Retinal pigment epithelial cell (primary cell): ENCODE measurements around the gene NPTX1.
A peak's percentile ranks its signal among the peaks of the same experiment; 100 is the strongest.

Source experiments
- DNase-seq: peaks from one replicate; pipeline ENCODE4 v3.0.0-alpha.2; 2010; ENCODE audit warnings: low read depth
- H3K4me3 ChIP-seq: 2 replicates; pipeline ENCODE4 v1.5.1; 2011; ENCODE audit warnings: mild to moderate bottlenecking, low read length, control low read depth, moderate library complexity
- CTCF ChIP-seq: conservative IDR thresholded peaks from 2 replicates; pipeline ENCODE4 v1.5.1; 2011; ENCODE audit warnings: low read depth, low read length, control low read depth, inconsistent platforms

Gene NPTX1

DNA sequence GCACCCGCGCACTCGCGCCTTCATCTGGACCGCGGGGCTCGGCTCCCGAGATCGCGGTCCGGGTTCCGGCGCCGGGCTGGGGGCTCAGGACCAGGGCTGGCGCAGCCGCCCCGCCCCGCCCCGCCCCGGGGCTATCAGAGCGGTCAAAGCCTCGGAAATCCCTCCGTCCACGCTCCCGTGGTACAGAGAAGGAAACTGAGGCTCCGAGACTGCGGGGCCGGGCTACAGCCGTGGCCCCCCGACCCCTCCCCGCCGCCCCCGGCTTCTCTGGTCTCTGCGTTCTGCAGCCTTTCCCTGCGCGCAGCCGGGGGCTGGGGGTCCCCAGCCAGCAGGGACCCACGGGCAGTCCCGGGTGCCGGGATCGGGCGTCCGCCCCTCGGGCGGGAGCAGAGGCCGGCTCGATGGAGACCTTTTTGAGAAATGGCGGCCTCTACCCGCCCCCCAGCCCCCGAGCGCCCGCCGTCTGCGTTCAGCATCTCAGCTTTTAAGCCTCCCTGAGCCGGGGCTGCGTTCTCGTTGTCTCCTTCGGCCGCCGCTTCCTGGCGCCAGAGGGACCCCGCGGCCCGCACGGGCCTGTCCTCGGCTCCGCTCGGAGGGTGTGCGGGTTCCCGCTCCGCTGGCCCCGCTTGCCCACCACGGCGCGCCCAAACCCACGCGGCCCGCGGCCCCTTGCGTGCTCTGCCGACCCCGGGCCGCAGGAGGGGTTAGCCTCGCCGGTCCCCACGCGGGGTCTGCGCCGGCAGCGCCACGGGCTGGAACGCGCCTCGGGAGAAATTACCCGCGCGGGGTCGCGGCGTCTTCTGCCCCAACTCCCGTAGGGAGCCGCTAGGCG lies 1.5 kb upstream of the NPTX1 start:
- peak; percentile 55 for TF ChIP-seq CTCF
- H3K4me3 ChIP-seq, result no peak overlapping the region
- DNase-seq, result no peak

DNA sequence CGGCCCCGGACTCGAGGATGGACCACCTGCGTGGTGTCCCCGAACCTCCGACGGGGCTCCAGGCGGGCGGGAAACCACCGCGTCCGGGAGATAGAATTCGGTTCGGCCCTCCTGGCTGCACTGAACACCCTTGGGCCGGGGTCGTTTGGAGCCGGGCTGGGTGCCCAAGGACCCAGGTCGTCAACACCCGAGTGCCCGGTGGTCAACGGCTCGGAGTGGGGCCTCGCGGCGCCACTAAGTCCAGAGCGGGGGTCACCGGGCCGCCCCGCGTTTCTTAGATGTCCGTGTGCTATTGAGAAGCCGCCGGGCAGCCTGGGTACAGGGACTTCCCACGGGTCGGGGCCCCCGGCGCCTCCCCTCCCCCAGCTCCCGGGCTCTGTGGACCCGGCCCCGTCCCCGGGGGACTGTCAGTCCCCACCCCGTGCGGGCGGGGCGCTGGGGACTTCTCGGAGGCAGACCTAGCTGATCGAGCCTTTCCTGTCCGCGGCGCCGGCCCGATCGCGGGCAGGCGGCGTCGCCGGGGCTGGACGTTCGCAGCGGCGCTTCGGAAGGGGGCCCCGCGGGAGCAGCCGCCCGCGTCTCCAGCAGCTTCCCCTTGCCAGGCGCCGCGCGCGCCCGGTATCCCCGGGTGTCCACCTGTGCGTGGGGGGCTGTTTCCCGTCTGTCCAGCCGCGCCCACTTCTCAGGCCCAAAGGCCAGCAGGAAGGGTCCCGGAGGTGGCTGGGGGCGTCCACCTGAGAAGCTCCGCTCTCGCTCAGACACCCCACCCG lies 655 bp upstream of the NPTX1 start:
- H3K4me3 ChIP-seq, result no peak overlapping the region
- no peak for DNase-seq
- TF ChIP-seq CTCF, result no peak

- DNase-seq, result no peak
- H3K4me3 ChIP-seq, result no peak overlapping the region
- no peak for TF ChIP-seq CTCF
Measured at GRCh38 chr17:80474961-80475909, 1.2 kb downstream of the NPTX1 start.

GRCh38 chr17:80474231-80474960 lies 2.0 kb downstream of the NPTX1 start:
- no peak for DNase-seq
- no peak overlapping the region for H3K4me3 ChIP-seq
- TF ChIP-seq CTCF, result no peak

- DNase-seq, result no peak
- no peak overlapping the region for H3K4me3 ChIP-seq
- TF ChIP-seq CTCF, result no peak
Measured at GRCh38 chr17:80473701-80474100, 2.7 kb downstream of the NPTX1 start.

DNA sequence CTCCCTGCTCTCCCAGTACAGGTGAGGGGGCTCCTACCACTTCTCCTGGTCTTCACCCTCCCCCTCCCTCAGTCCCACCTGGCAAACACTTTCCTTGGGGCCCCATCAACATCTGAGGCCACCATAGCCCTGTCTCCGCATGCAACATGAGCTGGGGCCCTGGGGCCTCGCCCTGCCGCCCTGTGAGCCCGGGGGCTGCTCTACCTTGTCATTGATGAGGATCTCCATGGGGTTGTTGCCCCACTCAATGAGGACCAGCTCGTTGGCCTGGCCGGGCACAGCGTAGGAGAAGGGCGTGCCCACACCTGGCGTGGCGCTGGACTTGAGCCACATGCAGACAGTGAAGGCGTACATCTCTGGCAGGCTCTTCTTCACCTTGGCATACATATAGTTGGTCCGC lies 3.4 kb downstream of the NPTX1 start:
- H3K4me3 ChIP-seq, result no peak overlapping the region
- DNase-seq, result no peak
- TF ChIP-seq CTCF, result no peak
